H9 (cell line): ENCODE data around the gene ARHGAP26. TPM values are rescaled to one million over a fixed set of nuclear protein-coding genes. Genes with fewer than 3 reads are reported as not detected.

ENCODE experiments used
- DNase-seq: peaks from one replicate; pipeline ENCODE4 v3.0.0-alpha.2; 2017
- H2AFZ ChIP-seq: one replicate; pipeline ENCODE4 v1.6.1; 2013; ENCODE audit warnings: mild to moderate bottlenecking, low read length, control low read depth, moderate library complexity
- H2AK5ac ChIP-seq: 2 replicates; pipeline ENCODE4 v1.6.1; 2013; ENCODE audit warnings: low read length, control low read depth, mixed read lengths; ENCODE audit not compliant: insufficient read length
- H2BK120ac ChIP-seq: one replicate; pipeline ENCODE4 v1.6.1; 2013; ENCODE audit warnings: low read depth, mild to moderate bottlenecking, low read length, control low read depth, inconsistent platforms; ENCODE audit not compliant: poor library complexity, severe bottlenecking
- H2BK12ac ChIP-seq: 2 replicates; pipeline ENCODE4 v1.6.1; 2013; ENCODE audit warnings: low read length, control low read depth, mixed read lengths, low read depth; ENCODE audit not compliant: insufficient read length
- H2BK15ac ChIP-seq: 2 replicates; pipeline ENCODE4 v1.6.1; 2013; ENCODE audit warnings: low read depth, low read length, control low read depth
- H2BK20ac ChIP-seq: one replicate; pipeline ENCODE4 v1.6.1; 2013; ENCODE audit warnings: low read depth, mild to moderate bottlenecking, low read length, control low read depth, inconsistent platforms; ENCODE audit not compliant: poor library complexity, severe bottlenecking
- H2BK5ac ChIP-seq: 2 replicates; pipeline ENCODE4 v1.6.1; 2013; ENCODE audit warnings: low read length, control low read depth, mixed read lengths; ENCODE audit not compliant: insufficient read length
- H3K14ac ChIP-seq: 2 replicates; pipeline ENCODE4 v1.6.1; 2013; ENCODE audit warnings: low read length, control low read depth; ENCODE audit not compliant: insufficient read depth
- H3K18ac ChIP-seq: 2 replicates; pipeline ENCODE4 v1.6.1; 2013; ENCODE audit warnings: low read depth, mild to moderate bottlenecking, mixed read lengths, low read length, control low read depth; ENCODE audit not compliant: insufficient read length
- H3K23ac ChIP-seq: 2 replicates; pipeline ENCODE4 v1.6.1; 2013; ENCODE audit warnings: low read length, control low read depth, mixed read lengths, low read depth; ENCODE audit not compliant: insufficient read length
- H3K23me2 ChIP-seq: 2 replicates; pipeline ENCODE4 v1.6.1; 2013; ENCODE audit warnings: low read depth, mild to moderate bottlenecking, mixed read lengths, low read length, control low read depth; ENCODE audit not compliant: insufficient read length, poor library complexity, severe bottlenecking
- H3K27ac ChIP-seq: 2 replicates; pipeline ENCODE4 v1.5.1; 2013; ENCODE audit warnings: low read length, control low read depth, mixed read lengths, low read depth; ENCODE audit not compliant: insufficient read length
- H3K27me3 ChIP-seq: 2 replicates; pipeline ENCODE4 v1.6.1; 2013; ENCODE audit warnings: low read length, control low read depth, inconsistent platforms; ENCODE audit not compliant: insufficient read depth
- H3K4ac ChIP-seq: 2 replicates; pipeline ENCODE4 v1.6.1; 2013; ENCODE audit warnings: low read depth, mild to moderate bottlenecking, control low read depth, inconsistent platforms, low read length, moderate library complexity
- H3K4me1 ChIP-seq: 2 replicates; pipeline ENCODE4 v1.6.1; 2013; ENCODE audit warnings: low read length, control low read depth, inconsistent platforms; ENCODE audit not compliant: insufficient read depth
- H3K4me2 ChIP-seq: 2 replicates; pipeline ENCODE4 v1.6.1; 2013; ENCODE audit warnings: low read length, control low read depth, mixed read lengths; ENCODE audit not compliant: insufficient read length, insufficient read depth
- H3K56ac ChIP-seq: 2 replicates; pipeline ENCODE4 v1.6.1; 2013; ENCODE audit warnings: low read depth, mild to moderate bottlenecking, mixed read lengths, low read length, control low read depth; ENCODE audit not compliant: insufficient read length
- H3K79me1 ChIP-seq: 2 replicates; pipeline ENCODE4 v1.6.1; 2013; ENCODE audit warnings: low read depth, mild to moderate bottlenecking, moderate library complexity, low read length, control low read depth, inconsistent platforms; ENCODE audit not compliant: insufficient read depth, poor library complexity, severe bottlenecking
- H3K79me2 ChIP-seq: 2 replicates; pipeline ENCODE4 v1.6.1; 2013; ENCODE audit warnings: low read length, control low read depth, inconsistent platforms; ENCODE audit not compliant: insufficient read depth
- H3K9ac ChIP-seq: 2 replicates; pipeline ENCODE4 v1.6.1; 2013; ENCODE audit warnings: low read length, control low read depth, mixed read lengths; ENCODE audit not compliant: insufficient read length; ENCODE audit errors: extremely low read depth
- H3K9me3 ChIP-seq: one replicate; pipeline ENCODE4 v1.6.1; 2013; ENCODE audit warnings: low read depth, low read length, inconsistent platforms; ENCODE audit not compliant: control insufficient read depth
- H3T11ph ChIP-seq: one replicate; pipeline ENCODE4 v1.6.1; 2013; ENCODE audit warnings: mild to moderate bottlenecking, low read length, control low read depth, inconsistent platforms
- H4K20me1 ChIP-seq: one replicate; pipeline ENCODE4 v1.6.1; 2013; ENCODE audit not compliant: control insufficient read depth, insufficient read length, insufficient read depth
- H4K5ac ChIP-seq: 2 replicates; pipeline ENCODE4 v1.6.1; 2013; ENCODE audit warnings: low read depth, mild to moderate bottlenecking, mixed read lengths, low read length, control low read depth; ENCODE audit not compliant: insufficient read length
- H4K8ac ChIP-seq: replicated peaks from 2 replicates; pipeline ENCODE4 v1.6.1; 2013; ENCODE audit warnings: low read length, control low read depth, mixed read lengths, low read depth; ENCODE audit not compliant: insufficient read length
- H4K91ac ChIP-seq: 2 replicates; pipeline ENCODE4 v1.6.1; 2013; ENCODE audit warnings: low read depth, mild to moderate bottlenecking, moderate library complexity, mixed read lengths, low read length, control low read depth; ENCODE audit not compliant: insufficient read length
- H3K27ac Mint-ChIP-seq, 3 experiments: 2 replicates in 2 of 3; 3 replicates in 1 of 3; pipeline ENCODE4 v1.8.0; 2020 to 2021; ENCODE audit warnings: mixed read lengths in 3 of 3, mild to moderate bottlenecking in 1 of 3, moderate library complexity in 1 of 3
- H3K27me3 Mint-ChIP-seq: 2 replicates; pipeline ENCODE4 v1.8.0; 2021; ENCODE audit warnings: low read depth, mild to moderate bottlenecking, moderate library complexity, mixed read lengths
- H3K36me3 Mint-ChIP-seq, 3 experiments: 2 replicates in 2 of 3; 3 replicates in 1 of 3; pipeline ENCODE4 v1.8.0; 2020 to 2021; ENCODE audit warnings: low read depth in 3 of 3, mixed read lengths in 3 of 3; ENCODE audit not compliant: insufficient read depth in 1 of 3
- H3K4me1 Mint-ChIP-seq, 2 experiments: 2 replicates each; pipeline ENCODE4 v1.8.0; 2020; ENCODE audit warnings: mixed read lengths in 2 of 2
- H3K4me3 Mint-ChIP-seq, 2 experiments: 2 replicates in 1 of 2; 3 replicates in 1 of 2; pipeline ENCODE4 v1.8.0; 2020 to 2021; ENCODE audit warnings: mild to moderate bottlenecking in 2 of 2, mixed read lengths in 2 of 2, moderate library complexity in 1 of 2
- H3K9me3 Mint-ChIP-seq, 2 experiments: 2 replicates in 1 of 2; 3 replicates in 1 of 2; pipeline ENCODE4 v1.8.0; 2020; ENCODE audit warnings: mild to moderate bottlenecking in 2 of 2, mixed read lengths in 2 of 2, moderate library complexity in 1 of 2
- CTCF ChIP-seq: fragments of 200-600 bp; sonication (generic); conservative IDR thresholded peaks from 3 replicates; pipeline ENCODE4 v1.8.0; 2021; ENCODE audit warnings: antibody characterized with exemption, mild to moderate bottlenecking
- WGBS: extraction: QIAGEN DNeasy Blood & Tissue Kit; methylation state at CpG from one replicate; pipeline ENCODE4 v1.1.7; 2013; ENCODE audit warnings: missing lambda C conversion rate, low lambda C conversion rate, mixed read lengths; ENCODE audit not compliant: insufficient read length; ENCODE audit errors: extremely low coverage; 5-methylcytosine and 5-hydroxymethylcytosine counted together
- total RNA-seq: library from RNA; stranded (reverse); gene quantifications from 2 replicates; pipeline ENCODE4 v1.2.1, GENCODE V29; 2021

Gene ARHGAP26
- total RNA-seq, 1 experiment from 2014 or later: 13.8 TPM

- H3K4me3 Mint-ChIP-seq: no peak overlapping the region
- H3K4me2 ChIP-seq: no peak overlapping the region
- H3K18ac ChIP-seq: no peak overlapping the region
- H3K23me2 ChIP-seq: no peaks in the 10 kb centered on the region
- H3K79me2 ChIP-seq: 0 out of 2 replicates have a peak, but pooled peaks cover 3% of the 10 kb centered on the region
- H2BK12ac ChIP-seq: no peak overlapping the region
- H2AFZ ChIP-seq: no peak overlapping the region
- H3K27ac ChIP-seq: no peak overlapping the region
- H3K14ac ChIP-seq: no peak overlapping the region
- no peak overlapping the region for H2AK5ac ChIP-seq
- H3K56ac ChIP-seq: no peak overlapping the region
- H2BK20ac ChIP-seq: no peak overlapping the region
- WGBS: no CpG with 5 or more reads among the region's 7 CpGs
- no peak overlapping the region for H2BK120ac ChIP-seq
- no peak overlapping the region for H3K9ac ChIP-seq
- no peaks in the 10 kb centered on the region for H3K27me3 Mint-ChIP-seq
- peaks cover 11 to 13% of the 10 kb centered on the region in 2 experiments for H3K4me1 Mint-ChIP-seq
- no peak overlapping the region for H4K8ac ChIP-seq
- H3K27me3 ChIP-seq: no peaks in the 10 kb centered on the region
- no peaks in the 10 kb centered on the region for H3K9me3 Mint-ChIP-seq
- no peak overlapping the region for H3K27ac Mint-ChIP-seq
- no peaks in the 10 kb centered on the region for H3K9me3 ChIP-seq
- H4K91ac ChIP-seq: no peak overlapping the region
- DNase-seq: no peak
- no peak overlapping the region for H4K5ac ChIP-seq
- no peak overlapping the region for H3K4ac ChIP-seq
- H4K20me1 ChIP-seq: no peaks in the 10 kb centered on the region
- no peaks in the 10 kb centered on the region for H3K4me1 ChIP-seq
- TF ChIP-seq CTCF: no peak
- no peak overlapping the region for H3K23ac ChIP-seq
- H3T11ph ChIP-seq: no peak overlapping the region
- no peaks in the 10 kb centered on the region for H3K79me1 ChIP-seq
- no peak overlapping the region for H2BK5ac ChIP-seq
- H2BK15ac ChIP-seq: no peak overlapping the region
- peaks cover 0 to 31% (median 0%) of the 10 kb centered on the region in 3 experiments; a peak in 2 of 7 replicates for H3K36me3 Mint-ChIP-seq
Measured at GRCh38 chr5:142758062-142758795, 11.9 kb upstream of the ARHGAP26 start.
